Fibroblast of lung (primary cell): ENCODE measurements around the gene SERPINE2. TPM values are rescaled to one million over a fixed set of nuclear protein-coding genes. Genes with fewer than 3 reads are reported as not detected.
A peak's percentile ranks its signal among the peaks of the same experiment; 100 is the strongest.

Experiments used
- DNase-seq, 2 donors: peaks; one replicate each; pipeline versions ENCODE4 v3.0.0 to v3.0.0-alpha.2; 2010; ENCODE audit warnings: low read depth in 2 of 2
- H2AFZ ChIP-seq: 2 replicates; pipeline ENCODE4 v1.5.1; 2012; ENCODE audit warnings: low read length, control low read depth, inconsistent platforms
- H3K27ac ChIP-seq: 2 replicates; pipeline ENCODE4 v1.5.1; 2011; ENCODE audit warnings: low read length, control low read depth; ENCODE audit not compliant: insufficient read depth
- H3K27me3 ChIP-seq: 2 replicates; pipeline ENCODE4 v1.5.1; 2011; ENCODE audit warnings: mild to moderate bottlenecking, low read length; ENCODE audit not compliant: control insufficient read depth, insufficient read depth
- H3K36me3 ChIP-seq: 2 replicates; pipeline ENCODE4 v1.5.1; 2011; ENCODE audit warnings: low read length; ENCODE audit not compliant: control insufficient read depth, insufficient read depth
- H3K4me1 ChIP-seq: 2 replicates; pipeline ENCODE4 v1.5.1; 2011; ENCODE audit warnings: low read length; ENCODE audit not compliant: control insufficient read depth, insufficient read depth; ENCODE audit errors: extremely low read depth
- H3K4me2 ChIP-seq: 2 replicates; pipeline ENCODE4 v1.5.1; 2011; ENCODE audit warnings: low read length, control low read depth; ENCODE audit not compliant: insufficient read depth; ENCODE audit errors: extremely low read depth
- H3K4me3 ChIP-seq, 4 experiments: fragments of 200-600 bp in 1 of 4; sonication (generic) in 1 of 4; replicated peaks in 1 of 4; 2 replicates each; pipeline ENCODE4 v1.5.1; 2011 to 2016; ENCODE audit warnings: low read length in 4 of 4, low read depth in 3 of 4, mild to moderate bottlenecking in 3 of 4, control low read depth in 2 of 4, inconsistent platforms in 1 of 4, mixed read lengths in 1 of 4; ENCODE audit not compliant: insufficient read depth in 1 of 4; ENCODE audit errors: control extremely low read depth in 1 of 4
- H3K79me2 ChIP-seq: 2 replicates; pipeline ENCODE4 v1.5.1; 2012; ENCODE audit warnings: mild to moderate bottlenecking, low read length, inconsistent platforms; ENCODE audit not compliant: control insufficient read depth, insufficient read depth
- H3K9ac ChIP-seq: 2 replicates; pipeline ENCODE4 v1.5.1; 2011; ENCODE audit warnings: mild to moderate bottlenecking, low read length, control low read depth; ENCODE audit not compliant: insufficient read depth
- H3K9me3 ChIP-seq: 2 replicates; pipeline ENCODE4 v1.5.1; 2012; ENCODE audit warnings: low read depth, low read length; ENCODE audit not compliant: control insufficient read depth, insufficient read depth
- H4K20me1 ChIP-seq: 2 replicates; pipeline ENCODE4 v1.5.1; 2011; ENCODE audit warnings: low read length; ENCODE audit not compliant: control insufficient read depth, insufficient read depth; ENCODE audit errors: extremely low read depth
- EZH2 ChIP-seq: IDR thresholded peaks from 2 replicates; pipeline ENCODE4 v1.5.1; 2012; ENCODE audit warnings: low read length, control low read depth, mild to moderate bottlenecking; ENCODE audit errors: missing control alignments
- polyA plus RNA-seq, 2 donors: library from polyadenylated mRNA; depleted of rRNA in 1 of 2; stranded (reverse) in 1 of 2; unstranded in 1 of 2; fragments of >200 nt; gene quantifications; 2 replicates each; pipeline ENCODE4 v1.2.1, GENCODE V29; 2011 to 2012; ENCODE audit warnings: missing spikeins in 1 of 2
- total RNA-seq: library from RNA; depleted of rRNA; stranded (reverse); fragments of >200 nt; gene quantifications from 2 replicates; pipeline ENCODE4 v1.2.1, GENCODE V29; 2014
- TF ChIP-seq, protein P1 (sequence below), 2 donors: IDR thresholded peaks in 1 of 2; conservative IDR thresholded peaks in 1 of 2; 1 replicate in 1 of 2; 2 replicates in 1 of 2; pipeline ENCODE4 v1.5.1; 2011 to 2012; ENCODE audit warnings: low read length in 2 of 2, control low read depth in 1 of 2, inconsistent platforms in 1 of 2, low read depth in 1 of 2, mild to moderate bottlenecking in 1 of 2

Gene SERPINE2
- total and polyA plus RNA-seq, 2 donors (not counting 1 experiment from before 2014, with no cell fraction given): 77.9 to 149 TPM

- peaks cover 1% of the 10 kb centered on the region for H3K36me3 ChIP-seq
- H3K27me3 ChIP-seq: no peaks in the 10 kb centered on the region
- no peak overlapping the region for H3K4me3 ChIP-seq
- H2AFZ ChIP-seq: no peak overlapping the region
- no peaks in the 10 kb centered on the region for H3K9me3 ChIP-seq
- H4K20me1 ChIP-seq: no peaks in the 10 kb centered on the region
- H3K4me2 ChIP-seq: no peak overlapping the region
- H3K4me1 ChIP-seq: no peaks in the 10 kb centered on the region
- no peaks in the 10 kb centered on the region for H3K79me2 ChIP-seq
- no peak overlapping the region for H3K9ac ChIP-seq
- TF ChIP-seq, protein P1, sequence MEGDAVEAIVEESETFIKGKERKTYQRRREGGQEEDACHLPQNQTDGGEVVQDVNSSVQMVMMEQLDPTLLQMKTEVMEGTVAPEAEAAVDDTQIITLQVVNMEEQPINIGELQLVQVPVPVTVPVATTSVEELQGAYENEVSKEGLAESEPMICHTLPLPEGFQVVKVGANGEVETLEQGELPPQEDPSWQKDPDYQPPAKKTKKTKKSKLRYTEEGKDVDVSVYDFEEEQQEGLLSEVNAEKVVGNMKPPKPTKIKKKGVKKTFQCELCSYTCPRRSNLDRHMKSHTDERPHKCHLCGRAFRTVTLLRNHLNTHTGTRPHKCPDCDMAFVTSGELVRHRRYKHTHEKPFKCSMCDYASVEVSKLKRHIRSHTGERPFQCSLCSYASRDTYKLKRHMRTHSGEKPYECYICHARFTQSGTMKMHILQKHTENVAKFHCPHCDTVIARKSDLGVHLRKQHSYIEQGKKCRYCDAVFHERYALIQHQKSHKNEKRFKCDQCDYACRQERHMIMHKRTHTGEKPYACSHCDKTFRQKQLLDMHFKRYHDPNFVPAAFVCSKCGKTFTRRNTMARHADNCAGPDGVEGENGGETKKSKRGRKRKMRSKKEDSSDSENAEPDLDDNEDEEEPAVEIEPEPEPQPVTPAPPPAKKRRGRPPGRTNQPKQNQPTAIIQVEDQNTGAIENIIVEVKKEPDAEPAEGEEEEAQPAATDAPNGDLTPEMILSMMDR (conservative IDR thresholded peaks at IDR 0.05 in 1 of 2, IDR thresholded peaks at IDR 0.05 in 1 of 2; ENCODE audit: low read depth in 1 of 2, low read length in 2 of 2): no peak
- TF ChIP-seq EZH2: no peak
- H3K27ac ChIP-seq: no peak overlapping the region
- DNase-seq: no peak
Measured at GRCh38 chr2:223999862-224000261, 39.2 kb downstream of the SERPINE2 start.

- peak; percentile 70 to 74 for DNase-seq
- Histone ChIP-seq H3K4me1 (no peaks in the 10 kb centered on the region), H3K36me3 (peaks cover 1% of the 10 kb centered on the region), H3K27me3 (no peaks in the 10 kb centered on the region), H3K9me3 (no peaks in the 10 kb centered on the region), H3K4me3 (no peak overlapping the region), H3K4me2 (no peak overlapping the region), H2AFZ (no peak overlapping the region), H3K27ac (no peak overlapping the region), H4K20me1 (no peaks in the 10 kb centered on the region), H3K79me2 (no peaks in the 10 kb centered on the region), H3K9ac (no peak overlapping the region)
- TF ChIP-seq, protein P1 (conservative IDR thresholded peaks at IDR 0.05 in 1 of 2, IDR thresholded peaks at IDR 0.05 in 1 of 2; ENCODE audit: low read depth in 1 of 2, low read length in 2 of 2): no peak
- TF ChIP-seq EZH2: no peak
Measured at GRCh38 chr2:223998948-223999347, 40.1 kb downstream of the SERPINE2 start.

GRCh38 chr2:223997938-223998337, 41.1 kb downstream of the SERPINE2 start:
- Histone ChIP-seq H3K9ac (no peak overlapping the region), H3K4me2 (no peak overlapping the region), H3K36me3 (peaks cover 1% of the 10 kb centered on the region), H3K9me3 (no peaks in the 10 kb centered on the region), H3K4me3 (no peak overlapping the region), H2AFZ (no peak overlapping the region), H3K27ac (no peak overlapping the region), H3K79me2 (no peaks in the 10 kb centered on the region), H4K20me1 (no peaks in the 10 kb centered on the region), H3K27me3 (no peaks in the 10 kb centered on the region), H3K4me1 (no peaks in the 10 kb centered on the region)
- TF ChIP-seq EZH2: no peak
- TF ChIP-seq, protein P1 (conservative IDR thresholded peaks at IDR 0.05 in 1 of 2, IDR thresholded peaks at IDR 0.05 in 1 of 2; ENCODE audit: low read depth in 1 of 2, low read length in 2 of 2): no peak
- DNase-seq: peak; percentile 8 to 55
